HL-60 (cell line): ENCODE measurements around the gene TMTC2.

Source experiments
- CTCF ChIP-seq: IDR thresholded peaks from one replicate; pipeline ENCODE4 v1.5.1; 2011; ENCODE audit warnings: low read length, control low read depth, inconsistent platforms; ENCODE audit not compliant: insufficient read depth
- GABPA ChIP-seq: IDR thresholded peaks from 2 replicates; pipeline ENCODE4 v1.6.1; 2012; ENCODE audit warnings: low read depth
- POLR2AphosphoS5 ChIP-seq: IDR thresholded peaks from 2 replicates; pipeline ENCODE4 v1.6.1; 2012; ENCODE audit warnings: low read depth
- REST ChIP-seq: IDR thresholded peaks from 2 replicates; pipeline ENCODE4 v1.6.1; 2012; ENCODE audit warnings: low read depth; ENCODE audit not compliant: insufficient replicate concordance

- TF ChIP-seq CTCF (no peak), GABPA (no peak), REST (no peak), POLR2AphosphoS5 (no peak)
These were observed 36.4 kb downstream of the TMTC2 start for GRCh38 chr12:82723093-82723492.
